Endometrial microvascular endothelial cells (primary cell): ENCODE results near the gene LITAF. TPM values are rescaled to one million over a fixed set of nuclear protein-coding genes. Genes with fewer than 3 reads are reported as not detected.
"Not testable (repeated sequence)": the region's sequence is repeated elsewhere in the genome, so short reads cannot be mapped to it uniquely, and the experiment has no call there.

Experiments
- in situ Hi-C: cut with HindIII; loops from 2 replicates; pipeline ENCODE4 v1.10.0; 2017; ENCODE audit warnings: low sequenced_read_pairs, low pct_unique_long_range_greater_than_20kb; ENCODE audit errors: inconsistent ontology term
- total RNA-seq: library from RNA; depleted of rRNA; stranded (reverse); fragments of >200 nt; gene quantifications from one replicate; pipeline ENCODE4 v1.2.3, GENCODE V29; 2015; ENCODE audit errors: inconsistent ontology term

LITAF gene
- total RNA-seq, 1 donor from 2014 or later = 10.2 TPM

- in situ Hi-C loops = no loop called here
Measured at GRCh38 chr16:11536104-11536866, 50.4 kb downstream of the LITAF start.

- in situ Hi-C loops = no loop called here
Measured at GRCh38 chr16:11535494-11535893, 51.2 kb downstream of the LITAF start.

GRCh38 chr16:11534262-11534661, 52.5 kb downstream of the LITAF start:
- in situ Hi-C loops = no loop called here

GRCh38 chr16:11533588-11533987, 53.1 kb downstream of the LITAF start:
- in situ Hi-C loops = no loop called here

GRCh38 chr16:11530171-11530940, 56.4 kb downstream of the LITAF start:
- in situ Hi-C loops = no loop called here

- in situ Hi-C loops = no loop called here
Measured at GRCh38 chr16:11529285-11529684, 57.4 kb downstream of the LITAF start.

GRCh38 chr16:11528053-11528452, 58.7 kb downstream of the LITAF start:
- in situ Hi-C loops = no loop called here

GRCh38 chr16:11526655-11527350, 59.9 kb downstream of the LITAF start:
- in situ Hi-C loops = no loop called here

GRCh38 chr16:11524098-11524760, 62.5 kb downstream of the LITAF start:
- in situ Hi-C loops = no loop called here

- in situ Hi-C loops = no loop called here
Measured at GRCh38 chr16:11521055-11521454, 65.7 kb downstream of the LITAF start.

GRCh38 chr16:11520442-11520841, 66.3 kb downstream of the LITAF start:
- in situ Hi-C loops = no loop called here

- in situ Hi-C loops = no loop called here
Measured at GRCh38 chr16:11517961-11518360, 68.8 kb downstream of the LITAF start.

GRCh38 chr16:11515540-11516430, 70.9 kb downstream of the LITAF start:
- in situ Hi-C loops = no loop called here

- in situ Hi-C loops = no loop called here
Measured at GRCh38 chr16:11514283-11514682, 72.4 kb downstream of the LITAF start.

GRCh38 chr16:11513366-11513765, 73.4 kb downstream of the LITAF start:
- in situ Hi-C loops = not testable (repeated sequence)

GRCh38 chr16:11511801-11512200, 74.9 kb downstream of the LITAF start:
- in situ Hi-C loops = no loop called here

GRCh38 chr16:11511328-11511727, 75.4 kb downstream of the LITAF start:
- in situ Hi-C loops = no loop called here
